ENCODE measurements around the gene LRRC8D. TPM values are rescaled to one million over a fixed set of nuclear protein-coding genes. Genes with fewer than 3 reads are reported as not detected.

LRRC8D gene
- total and polyA plus RNA-seq, 2 of the 4 experiments (the other 2 are of a cell fraction), result 34.1 to 35.3 TPM

DNA sequence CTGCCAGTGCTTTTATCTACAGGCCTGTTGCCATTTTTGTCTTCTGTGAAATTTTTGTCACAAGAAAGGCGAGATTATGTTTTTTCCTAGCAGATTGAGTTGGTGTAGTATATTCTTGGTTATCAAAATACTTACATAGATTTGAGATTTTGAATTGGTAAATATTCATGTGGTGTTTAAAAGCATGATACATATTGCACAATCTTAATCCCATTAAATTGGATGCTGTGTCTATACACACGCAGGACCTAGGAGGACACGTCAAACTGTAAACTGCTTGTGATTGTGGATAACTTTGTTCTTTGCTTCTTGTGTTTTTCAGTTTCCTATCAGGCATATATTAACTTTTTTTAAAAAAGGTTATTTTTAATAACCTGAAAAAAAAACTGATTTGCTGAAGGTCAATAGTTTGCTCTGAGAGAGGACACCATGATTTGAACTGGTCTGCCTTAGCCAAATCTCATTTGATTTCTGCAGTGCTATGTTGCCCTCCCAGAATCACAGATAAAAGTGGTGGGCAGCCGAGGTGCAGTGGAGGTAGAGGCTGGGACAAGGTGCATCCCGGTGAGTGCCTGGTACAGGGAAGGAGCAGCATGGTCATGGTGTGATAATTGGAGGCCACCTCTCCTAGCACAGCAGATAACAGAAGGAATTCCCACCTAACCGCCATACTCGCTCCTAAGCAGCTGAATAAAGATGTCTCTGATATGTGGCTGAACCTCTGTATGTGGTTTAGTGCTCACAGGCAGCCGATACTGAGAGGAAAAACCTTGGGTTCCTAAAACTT, 76.7 kb downstream of the LRRC8D start:
- Histone ChIP-seq H3K23ac (ENCODE audit: low read depth, low read length) (no peak overlapping the region), H4K20me1 (ENCODE audit: insufficient read depth, low read length) (no peaks in the 10 kb centered on the region), H3K9me1 (ENCODE audit: insufficient read depth, low read length) (peaks cover 12% of the 10 kb centered on the region), H3K56ac (ENCODE audit: extremely low read depth, insufficient read depth, low read length) (no peak overlapping the region), H3K4me1 (ENCODE audit: control insufficient read depth, insufficient read depth, low read length) (peaks cover 18% of the 10 kb centered on the region), H4K8ac (ENCODE audit: low read depth in 2 of 2, low read length in 2 of 2) (no peak overlapping the region), H2BK120ac (ENCODE audit: low read depth, low read length) (no peak overlapping the region), H2BK5ac (ENCODE audit: low read depth, low read length, poor library complexity, severe bottlenecking) (no peak overlapping the region), H3K36me3 (ENCODE audit: control insufficient read depth, insufficient read depth, low read length) (no peaks in the 10 kb centered on the region; the same call in 1 of the 2 replicates), H3K4ac (ENCODE audit: low read depth, low read length) (no peak overlapping the region), H4K5ac (ENCODE audit: low read depth, low read length) (no peak overlapping the region), H2AK5ac (ENCODE audit: low read depth, low read length) (peak overlapping the region; percentile 77), H3K18ac (ENCODE audit: low read depth, low read length) (no peak overlapping the region), H3K9me3 (ENCODE audit: control insufficient read depth, insufficient read depth, low read length) (no peaks in the 10 kb centered on the region), H3K27ac (ENCODE audit: insufficient read depth, low read length) (no peak overlapping the region), H3K27me3 (ENCODE audit: control insufficient read depth, insufficient read depth, low read length) (no peaks in the 10 kb centered on the region), H2BK15ac (ENCODE audit: low read depth, low read length) (no peak overlapping the region; the same call in 2 of the 3 replicates), H3K14ac (replicated peaks; ENCODE audit: low read depth, low read length) (no peak overlapping the region), H2AFZ (replicated peaks; ENCODE audit: low read length, poor library complexity) (no peak overlapping the region), H3K79me1 (ENCODE audit: low read depth in 1 of 2, low read length in 2 of 2) (peaks cover 32 to 36% of the 10 kb centered on the region in 2 experiments), H3K9ac (ENCODE audit: low read depth, low read length) (no peak overlapping the region), H3K4me2 (ENCODE audit: low read depth, low read length) (no peak overlapping the region), H4K91ac (ENCODE audit: insufficient read depth, low read depth, low read length) (no peak overlapping the region), H2AK9ac (replicated peaks; ENCODE audit: low read depth, low read length, poor library complexity) (no peak overlapping the region), H2BK20ac (ENCODE audit: low read depth, low read length) (no peak overlapping the region), H3K4me3 (ENCODE audit: insufficient read depth, low read depth, low read length) (no peak overlapping the region)
- ATAC-seq (ENCODE audit: low read depth) (no peak), DNase-seq (no peak)
- intact Hi-C loops (cut with micrococcal nuclease), result no loop called here
- no peak for TF ChIP-seq RCOR1 (IDR thresholded peaks at IDR 0.05; ENCODE audit: insufficient replicate concordance, low read length)
- TF ChIP-seq, protein P1, sequence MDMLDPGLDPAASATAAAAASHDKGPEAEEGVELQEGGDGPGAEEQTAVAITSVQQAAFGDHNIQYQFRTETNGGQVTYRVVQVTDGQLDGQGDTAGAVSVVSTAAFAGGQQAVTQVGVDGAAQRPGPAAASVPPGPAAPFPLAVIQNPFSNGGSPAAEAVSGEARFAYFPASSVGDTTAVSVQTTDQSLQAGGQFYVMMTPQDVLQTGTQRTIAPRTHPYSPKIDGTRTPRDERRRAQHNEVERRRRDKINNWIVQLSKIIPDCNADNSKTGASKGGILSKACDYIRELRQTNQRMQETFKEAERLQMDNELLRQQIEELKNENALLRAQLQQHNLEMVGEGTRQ (IDR thresholded peaks at IDR 0.05; ENCODE audit: low read depth, low read length), result no peak
- no peak for TF ChIP-seq RFX5 (IDR thresholded peaks at IDR 0.05; ENCODE audit: low read depth, low read length)
- TF ChIP-seq RAD21 (IDR thresholded peaks at IDR 0.05; ENCODE audit: low read length), result no peak
- TF ChIP-seq MAZ (IDR thresholded peaks at IDR 0.05; ENCODE audit: borderline replicate concordance, low read depth, low read length), result no peak
- no peak for TF ChIP-seq NFE2L2 (IDR thresholded peaks at IDR 0.05; ENCODE audit: low read depth, low read length)
- peak; percentile 84 for TF ChIP-seq CEBPB (IDR thresholded peaks at IDR 0.05; ENCODE audit: low read depth, low read length)
- TF ChIP-seq FOS (IDR thresholded peaks at IDR 0.05; ENCODE audit: low read depth, low read length), result no peak
- TF ChIP-seq MAFK (IDR thresholded peaks at IDR 0.05; ENCODE audit: low read depth, low read length), result no peak
- dilution Hi-C loops (cut with HindIII; ENCODE audit: low sequenced_read_pairs, unreplicated experiment), result no loop called here
- in situ Hi-C loops (cut with MboI; ENCODE audit: low sequenced_read_pairs), result no loop called here
- no TSS peak for BruUV-seq (replicated peaks)
- 100% methylated on average over 1 of the region's 8 CpGs; no CpG with 5 or more reads in 1 of the 2 experiments for WGBS, 2 experiments (ENCODE audit: extremely low coverage in 2 of 2, insufficient read length in 1 of 2)
- ChIA-PET POLR2A (ENCODE audit: unreplicated experiment) (no interaction called here), CTCF (no interaction called here)
